Small intestine (tissue), 16 donors: Measurements from ENCODE around the gene PTPN11. TPM values are rescaled to one million over a fixed set of nuclear protein-coding genes. Genes with fewer than 3 reads are reported as not detected.

Source experiments
- DNase-seq, 2 donors: peaks; one replicate each; pipeline versions ENCODE4 v3.0.0 to v3.0.0-alpha.2; 2013
- FAIRE-seq: peaks from 2 replicates; lab custom pipeline; 2012; peaks lifted over from hg19 to GRCh38; lab: Jason Lieb, UNC
- H3K27ac ChIP-seq, 3 donors: one replicate each; pipeline ENCODE4 v1.5.1; 2013; ENCODE audit warnings: low read length in 2 of 3, mild to moderate bottlenecking in 2 of 3, control low read depth in 1 of 3, inconsistent platforms in 1 of 3, low read depth in 1 of 3, moderate library complexity in 1 of 3
- H3K27me3 ChIP-seq, 3 donors: one replicate each; pipeline ENCODE4 v1.6.1; 2013; ENCODE audit warnings: low read length in 3 of 3, inconsistent platforms in 1 of 3; ENCODE audit not compliant: control insufficient read depth in 3 of 3, insufficient read depth in 3 of 3
- H3K36me3 ChIP-seq, 3 donors: one replicate each; pipeline ENCODE4 v1.6.1; 2013; ENCODE audit warnings: low read length in 3 of 3, inconsistent platforms in 1 of 3, low read depth in 1 of 3, mild to moderate bottlenecking in 1 of 3, moderate library complexity in 1 of 3; ENCODE audit not compliant: control insufficient read depth in 3 of 3, insufficient read depth in 2 of 3
- H3K4me1 ChIP-seq, 3 donors: one replicate each; pipeline ENCODE4 v1.6.1; 2013; ENCODE audit warnings: low read length in 2 of 3, inconsistent platforms in 1 of 3, low read depth in 1 of 3, mild to moderate bottlenecking in 1 of 3, moderate library complexity in 1 of 3; ENCODE audit not compliant: control insufficient read depth in 3 of 3, insufficient read depth in 2 of 3
- H3K4me3 ChIP-seq, 3 donors: one replicate each; pipeline ENCODE4 v1.5.1; 2013; ENCODE audit warnings: low read length in 3 of 3, control low read depth in 1 of 3, inconsistent platforms in 1 of 3, low read depth in 1 of 3, mild to moderate bottlenecking in 1 of 3, moderate library complexity in 1 of 3
- H3K9me3 ChIP-seq, 2 donors: one replicate each; pipeline ENCODE4 v1.6.1; 2013; ENCODE audit warnings: low read depth in 1 of 2, low read length in 1 of 2; ENCODE audit not compliant: control insufficient read depth in 2 of 2, insufficient read depth in 1 of 2
- WGBS, 3 donors: extraction: QIAGEN DNeasy Blood & Tissue Kit; methylation state at CpG; one replicate each; pipeline ENCODE4 v1.1.7; 2013; 5-methylcytosine and 5-hydroxymethylcytosine counted together
- long read RNA-seq, 10 donors: transcript quantifications; one replicate each; lab custom pipeline, GENCODE V29; 2026
- polyA plus RNA-seq, 4 donors: library from polyadenylated mRNA; stranded (reverse) in 3 of 4; unstranded in 1 of 4; fragments of 200-250 nt in 3 of 4; fragments of 120-200 nt in 1 of 4; gene quantifications; one replicate each; pipeline versions ENCODE4 v1.2.1 to v1.2.3, GENCODE V29; 2013
- donor health status: healthy with polysubstance abuse.
- donor health status: control.
- donor health status: control.
- donor health status: Bipolar disorder and iron deficiency.
- donor health status: healthy.

Gene PTPN11
- 10 to 100 TPM; 22.7 to 53.0 (median 28.2) TPM for polyA plus RNA-seq
- long read RNA-seq, donor 1, full-length matches to known transcripts = 5 of 37 reads
- long read RNA-seq, donor 1, partial matches to known transcripts = 32 of 37 reads
- long read RNA-seq, donor 1, other reads (novel, unspliced or antisense) = 0 of 37 reads
- long read RNA-seq, donor 2, full-length matches to known transcripts = 1 of 1 reads
- long read RNA-seq, donor 2, partial matches to known transcripts = 0 of 1 reads
- long read RNA-seq, donor 2, other reads (novel, unspliced or antisense) = 0 of 1 reads
- long read RNA-seq, donor 3, partial matches to known transcripts = 6 of 6 reads
- long read RNA-seq, donor 3, other reads (novel, unspliced or antisense) = 0 of 6 reads
- long read RNA-seq, donor 4 = 0 reads
- long read RNA-seq, donor 5, full-length matches to known transcripts = 2 of 2 reads
- long read RNA-seq, donor 5, partial matches to known transcripts = 0 of 2 reads
- long read RNA-seq, donor 5, other reads (novel, unspliced or antisense) = 0 of 2 reads
- long read RNA-seq, donor 6, full-length matches to known transcripts = 1 of 1 reads
- long read RNA-seq, donor 6, partial matches to known transcripts = 0 of 1 reads
- long read RNA-seq, donor 6, other reads (novel, unspliced or antisense) = 0 of 1 reads
- long read RNA-seq, donor 7 = 0 reads
- long read RNA-seq, donor 8 = 0 reads
- long read RNA-seq, donor 9, full-length matches to known transcripts = 2 of 2 reads
- long read RNA-seq, donor 9, partial matches to known transcripts = 0 of 2 reads
- long read RNA-seq, donor 9, other reads (novel, unspliced or antisense) = 0 of 2 reads
- long read RNA-seq, donor 10, full-length matches to known transcripts = 3 of 12 reads
- long read RNA-seq, donor 10, partial matches to known transcripts = 9 of 12 reads
- long read RNA-seq, donor 10, other reads (novel, unspliced or antisense) = 0 of 12 reads

DNA sequence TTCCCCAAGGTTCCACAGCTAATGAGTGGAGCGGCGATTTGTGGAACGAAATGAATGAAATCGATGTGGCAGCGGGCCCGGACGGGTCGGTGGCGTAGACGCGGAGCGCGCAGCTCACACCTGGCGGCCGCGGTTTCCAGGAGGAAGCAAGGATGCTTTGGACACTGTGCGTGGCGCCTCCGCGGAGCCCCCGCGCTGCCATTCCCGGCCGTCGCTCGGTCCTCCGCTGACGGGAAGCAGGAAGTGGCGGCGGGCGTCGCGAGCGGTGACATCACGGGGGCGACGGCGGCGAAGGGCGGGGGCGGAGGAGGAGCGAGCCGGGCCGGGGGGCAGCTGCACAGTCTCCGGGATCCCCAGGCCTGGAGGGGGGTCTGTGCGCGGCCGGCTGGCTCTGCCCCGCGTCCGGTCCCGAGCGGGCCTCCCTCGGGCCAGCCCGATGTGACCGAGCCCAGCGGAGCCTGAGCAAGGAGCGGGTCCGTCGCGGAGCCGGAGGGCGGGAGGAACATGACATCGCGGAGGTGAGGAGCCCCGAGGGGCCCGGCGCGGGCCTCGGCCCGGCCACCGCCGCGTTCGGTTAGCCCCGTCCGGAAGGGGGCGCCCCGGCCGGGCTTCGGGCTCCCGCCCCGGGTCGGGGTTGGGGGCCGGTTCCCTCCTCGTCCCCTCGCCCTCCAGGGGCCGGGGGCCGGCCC, at the start of gene PTPN11:
Gene PTPN11 (plus strand): TSS at position 340 of the 689 bp plus-strand sequence. CDS start 165 bp downstream, at position 505.
- no peaks in the 10 kb centered on the region for H3K36me3 ChIP-seq
- peak within 1 kb of the TSS; percentile 87 to 98 (median 88) for H3K4me3 ChIP-seq
- H3K27ac ChIP-seq = peak within 1 kb of the TSS; percentile 89 to 97 (median 94)
- 0 to 1% (median 0%) methylated on average over 38 to 89 of the region's 89 CpGs for WGBS, 3 donors
- no peaks in the 10 kb centered on the region for H3K9me3 ChIP-seq
- H3K4me1 ChIP-seq = peaks cover 0 to 10% (median 3%) of the 10 kb centered on the region in 3 donors
- DNase-seq (peak; percentile 77 to 96), FAIRE-seq (no peak)
- no peaks in the 10 kb centered on the region for H3K27me3 ChIP-seq

- DNase-seq = no peak
- Histone ChIP-seq H3K27ac (no peak overlapping the region), H3K27me3 (no peaks in the 10 kb centered on the region), H3K9me3 (no peaks in the 10 kb centered on the region), H3K36me3 (no peaks in the 10 kb centered on the region), H3K4me3 (no peak overlapping the region), H3K4me1 (no peaks in the 10 kb centered on the region)
- whole genome bisulfite sequencing, 3 donors = 40 to 64% (median 61%) methylated on average over 1 of the region's 1 CpG
- no peak for FAIRE-seq
These were observed 48.5 kb upstream of the PTPN11 start for GRCh38 chr12:112370199-112370598.

DNA sequence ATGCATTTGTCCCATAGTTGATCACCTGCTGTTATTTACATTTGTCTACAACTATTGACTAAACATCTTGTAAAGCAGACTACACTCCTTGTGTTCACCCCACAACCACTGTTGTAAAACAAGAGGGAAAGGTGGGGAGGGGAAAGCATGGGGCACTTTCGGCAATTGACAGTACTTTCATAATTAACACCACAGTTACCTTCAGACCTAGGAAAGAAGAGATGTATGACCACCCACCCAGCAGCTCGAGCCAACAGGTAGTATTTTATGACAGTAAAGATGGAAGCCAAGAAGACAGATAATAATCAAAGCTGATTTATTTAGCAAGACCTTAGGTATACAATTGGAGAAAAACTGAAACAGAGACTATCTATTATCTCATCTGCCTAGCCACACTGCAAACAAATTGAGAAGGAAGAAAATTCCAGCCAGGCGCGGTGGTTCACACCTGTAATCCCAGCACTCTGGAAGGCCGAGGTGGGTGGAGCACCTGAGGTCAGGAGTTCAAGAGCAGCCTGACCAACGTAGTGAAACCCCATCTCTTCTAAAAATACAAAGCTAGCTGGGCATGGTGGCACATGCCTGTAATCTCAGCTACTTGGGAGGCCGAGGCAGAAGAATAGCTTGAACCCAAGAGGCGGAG, 47.8 kb upstream of the PTPN11 start:
- H3K9me3 ChIP-seq = no peaks in the 10 kb centered on the region
- no peaks in the 10 kb centered on the region for H3K27me3 ChIP-seq
- no peaks in the 10 kb centered on the region for H3K4me1 ChIP-seq
- FAIRE-seq = no peak
- H3K36me3 ChIP-seq = no peaks in the 10 kb centered on the region
- WGBS, 3 donors = 54 to 71% (median 57%) methylated on average over 8 of the region's 8 CpGs
- H3K27ac ChIP-seq = no peak overlapping the region
- no peak for DNase-seq
- no peak overlapping the region for H3K4me3 ChIP-seq

DNA sequence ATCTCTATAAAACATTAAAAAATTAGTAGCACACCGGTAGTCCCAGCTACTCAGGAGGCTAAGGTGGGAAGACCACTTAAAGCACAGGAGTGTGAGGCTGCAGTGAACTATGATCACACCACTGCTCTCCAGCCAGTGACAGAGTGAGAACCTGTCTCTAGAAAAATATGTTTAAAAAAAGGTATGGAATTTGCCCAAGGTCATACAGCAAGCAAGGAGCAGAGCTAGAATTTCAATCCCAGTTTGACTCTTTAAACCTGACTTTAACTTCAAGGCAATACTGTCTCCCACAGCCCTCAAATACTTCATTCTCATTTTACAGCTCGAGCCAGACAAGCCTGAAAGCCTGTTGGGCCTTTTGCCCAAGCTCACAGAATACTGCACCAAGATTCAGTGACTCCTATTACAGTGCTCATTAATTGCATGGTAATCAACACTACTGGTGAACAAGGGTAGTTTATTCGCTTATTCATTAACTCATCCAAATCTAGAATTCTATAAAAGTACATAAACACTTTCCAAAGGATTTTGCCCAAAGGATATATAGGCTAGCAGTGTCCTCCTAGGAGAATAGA, 44.5 kb upstream of the PTPN11 start:
- Histone ChIP-seq H3K4me3 (no peak overlapping the region), H3K27me3 (no peaks in the 10 kb centered on the region), H3K4me1 (no peaks in the 10 kb centered on the region), H3K9me3 (no peaks in the 10 kb centered on the region), H3K27ac (no peak overlapping the region), H3K36me3 (no peaks in the 10 kb centered on the region)
- FAIRE-seq (no peak), DNase-seq (no peak)
- 82 to 89% (median 84%) methylated on average over 3 of the region's 3 CpGs for WGBS, 3 donors

- H3K4me3 ChIP-seq = no peak overlapping the region
- H3K4me1 ChIP-seq = no peaks in the 10 kb centered on the region
- DNase-seq (no peak), FAIRE-seq (no peak)
- H3K27me3 ChIP-seq = no peaks in the 10 kb centered on the region
- H3K27ac ChIP-seq = no peak overlapping the region
- 73 to 77% (median 76%) methylated on average over 5 of the region's 5 CpGs for WGBS, 3 donors
- no peaks in the 10 kb centered on the region for H3K9me3 ChIP-seq
- H3K36me3 ChIP-seq = no peaks in the 10 kb centered on the region
These were observed 43.6 kb upstream of the PTPN11 start for GRCh38 chr12:112375105-112375504.

DNA sequence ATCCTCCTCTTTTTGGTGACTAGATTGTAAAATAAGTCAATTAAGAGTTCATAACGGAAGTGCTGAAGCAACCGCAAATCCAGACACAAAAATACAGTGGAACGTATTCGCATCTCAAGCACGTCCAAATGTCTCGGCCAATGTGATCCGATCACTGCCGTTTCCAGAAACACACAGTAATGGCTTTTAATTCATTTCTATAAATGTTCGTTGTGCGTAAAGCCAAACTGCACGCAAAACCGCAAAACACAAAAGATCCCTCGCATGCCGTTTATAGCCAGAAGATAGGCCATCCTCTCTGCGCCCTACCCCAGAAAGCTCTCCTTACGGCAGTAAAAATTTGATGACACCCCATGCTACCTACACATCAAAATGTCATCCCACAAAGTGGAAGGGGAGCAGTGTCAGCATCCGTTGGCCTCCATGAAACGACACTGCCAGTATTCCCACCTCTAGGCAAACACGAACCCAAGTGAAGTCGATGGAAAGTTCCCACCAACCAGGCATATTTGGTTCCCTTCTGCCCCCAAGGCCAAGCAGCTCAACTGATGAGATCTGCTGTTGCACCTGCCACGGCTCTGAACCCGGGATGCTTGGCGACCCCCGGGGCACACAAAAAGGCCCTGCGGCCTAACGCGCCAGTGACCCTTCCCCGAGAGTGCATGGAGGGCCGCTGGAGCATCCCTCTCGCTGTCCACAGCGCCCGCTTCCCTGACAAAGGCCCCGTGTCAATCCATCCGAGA, 37.9 kb upstream of the PTPN11 start:
- no peak overlapping the region for H3K27ac ChIP-seq
- no peak for FAIRE-seq
- 51 to 71% (median 57%) methylated on average over 34 of the region's 34 CpGs for WGBS, 3 donors
- no peaks in the 10 kb centered on the region for H3K9me3 ChIP-seq
- DNase-seq = no peak
- no peaks in the 10 kb centered on the region for H3K27me3 ChIP-seq
- peaks cover 0 to 2% (median 0%) of the 10 kb centered on the region in 3 donors for H3K36me3 ChIP-seq
- H3K4me1 ChIP-seq = peaks cover 0 to 6% (median 2%) of the 10 kb centered on the region in 3 donors
- H3K4me3 ChIP-seq = peak overlapping the region; percentile 14 to 73 (median 61)

GRCh38 chr12:112381406-112381882, 37.3 kb upstream of the PTPN11 start:
- peaks cover 0 to 2% (median 0%) of the 10 kb centered on the region in 3 donors for H3K36me3 ChIP-seq
- no peaks in the 10 kb centered on the region for H3K9me3 ChIP-seq
- no peak for FAIRE-seq
- 5 to 40% (median 13%) methylated on average over 17 to 33 of the region's 33 CpGs for WGBS, 3 donors
- peak overlapping the region; percentile 53 to 77 (median 75) for H3K27ac ChIP-seq
- H3K4me1 ChIP-seq = peaks cover 0 to 6% (median 2%) of the 10 kb centered on the region in 3 donors
- DNase-seq = peak in 1 of 2 donors; percentile 17
- H3K4me3 ChIP-seq = peak overlapping the region; percentile 61 to 91 (median 73)
- no peaks in the 10 kb centered on the region for H3K27me3 ChIP-seq
